A549 (cell line): Measurements from ENCODE around the gene ACTN1.

Experiments used
- POLR2A ChIP-seq: IDR thresholded peaks from 2 replicates; pipeline ENCODE4 v1.6.1; 2012; ENCODE audit warnings: mild to moderate bottlenecking, low read length
- TF ChIP-seq, protein P1 (sequence below): fragments of >200 bp; sonication (Bioruptor Twin); formaldehyde crosslinking; IDR thresholded peaks from 3 replicates; pipeline ENCODE4 v1.5.1; 2016

DNA sequence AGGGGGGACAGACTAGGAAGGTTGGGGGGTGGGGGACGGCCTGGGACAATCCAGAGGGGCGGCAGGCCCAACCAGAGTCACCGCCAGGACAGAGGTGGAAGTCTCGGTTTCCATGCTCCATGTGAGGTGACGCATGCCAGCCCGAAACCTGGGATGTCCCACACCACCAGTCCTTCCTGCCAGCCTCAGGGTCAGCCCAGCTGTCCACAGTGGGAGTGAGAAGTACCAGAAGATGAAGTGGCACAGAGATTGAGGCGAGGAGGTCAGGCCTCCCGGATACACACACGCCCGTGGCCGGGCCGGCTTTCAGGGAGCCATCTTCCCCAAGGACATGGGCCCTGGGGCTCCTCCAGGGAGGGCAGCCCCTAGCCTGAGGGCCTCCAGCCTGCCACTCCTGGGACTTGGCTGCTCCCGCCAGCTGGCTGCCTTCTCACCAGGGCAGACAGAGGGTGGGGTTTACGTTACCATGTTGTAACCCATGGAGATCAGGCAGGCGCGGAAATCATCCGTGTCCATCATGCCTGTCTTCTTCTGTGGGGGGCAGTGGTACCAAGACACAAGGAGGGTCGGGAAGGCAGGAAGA lies 101.0 kb downstream of the ACTN1 start:
- no peak for TF ChIP-seq POLR2A
- TF ChIP-seq, protein P1, sequence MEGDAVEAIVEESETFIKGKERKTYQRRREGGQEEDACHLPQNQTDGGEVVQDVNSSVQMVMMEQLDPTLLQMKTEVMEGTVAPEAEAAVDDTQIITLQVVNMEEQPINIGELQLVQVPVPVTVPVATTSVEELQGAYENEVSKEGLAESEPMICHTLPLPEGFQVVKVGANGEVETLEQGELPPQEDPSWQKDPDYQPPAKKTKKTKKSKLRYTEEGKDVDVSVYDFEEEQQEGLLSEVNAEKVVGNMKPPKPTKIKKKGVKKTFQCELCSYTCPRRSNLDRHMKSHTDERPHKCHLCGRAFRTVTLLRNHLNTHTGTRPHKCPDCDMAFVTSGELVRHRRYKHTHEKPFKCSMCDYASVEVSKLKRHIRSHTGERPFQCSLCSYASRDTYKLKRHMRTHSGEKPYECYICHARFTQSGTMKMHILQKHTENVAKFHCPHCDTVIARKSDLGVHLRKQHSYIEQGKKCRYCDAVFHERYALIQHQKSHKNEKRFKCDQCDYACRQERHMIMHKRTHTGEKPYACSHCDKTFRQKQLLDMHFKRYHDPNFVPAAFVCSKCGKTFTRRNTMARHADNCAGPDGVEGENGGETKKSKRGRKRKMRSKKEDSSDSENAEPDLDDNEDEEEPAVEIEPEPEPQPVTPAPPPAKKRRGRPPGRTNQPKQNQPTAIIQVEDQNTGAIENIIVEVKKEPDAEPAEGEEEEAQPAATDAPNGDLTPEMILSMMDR, result no peak
